Kidney epithelial cell (primary cell): ENCODE data around the gene ISCA2. TPM values are rescaled to one million over a fixed set of nuclear protein-coding genes. Genes with fewer than 3 reads are reported as not detected.

ENCODE experiments used
- DNase-seq: peaks from one replicate; pipeline ENCODE4 v3.0.0-alpha.2; 2010; ENCODE audit warnings: low read depth
- H3K27me3 ChIP-seq: 2 replicates; pipeline ENCODE4 v1.6.0; 2011; ENCODE audit warnings: low read length; ENCODE audit not compliant: control insufficient read depth, insufficient read depth
- H3K36me3 ChIP-seq: 2 replicates; pipeline ENCODE4 v1.5.1; 2011; ENCODE audit warnings: low read length; ENCODE audit not compliant: control insufficient read depth, insufficient read depth
- H3K4me3 ChIP-seq: 2 replicates; pipeline ENCODE4 v1.5.1; 2011; ENCODE audit warnings: low read depth, mild to moderate bottlenecking, control low read depth, low read length
- total RNA-seq: library from RNA; depleted of rRNA; stranded (reverse); fragments of >200 nt; gene quantifications from 2 replicates; pipeline ENCODE4 v1.2.3, GENCODE V29; 2015
- TF ChIP-seq, protein P1 (sequence below): IDR thresholded peaks from 2 replicates; pipeline ENCODE4 v1.5.1; 2011; ENCODE audit warnings: mild to moderate bottlenecking, moderate library complexity, low read length, control low read depth, inconsistent platforms; ENCODE audit not compliant: insufficient read depth, poor library complexity, severe bottlenecking

Gene ISCA2
- total RNA-seq, 1 donor from 2014 or later = 12.1 TPM

DNA sequence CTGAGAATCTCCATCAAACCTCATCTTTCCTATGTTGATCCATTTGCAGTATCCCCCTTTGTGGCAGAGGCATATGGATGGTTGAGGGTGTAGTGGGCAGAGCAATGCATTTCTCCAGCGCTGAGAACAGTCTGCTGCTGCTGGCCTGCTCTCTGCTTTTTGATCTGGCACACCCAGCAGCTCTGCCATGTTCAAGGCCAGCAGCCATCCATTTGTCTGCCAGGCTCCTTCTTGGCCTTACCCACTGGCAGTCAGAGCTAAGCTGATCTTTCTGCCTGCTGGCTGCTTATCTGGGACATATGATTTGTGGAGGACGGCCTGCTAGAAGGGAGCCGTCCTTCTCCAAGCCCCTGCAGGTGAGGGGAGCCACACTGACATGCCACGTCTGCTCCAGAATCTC lies 17.5 kb upstream of the ISCA2 start:
- Histone ChIP-seq H3K27me3 (no peaks in the 10 kb centered on the region), H3K36me3 (peaks cover 5% of the 10 kb centered on the region), H3K4me3 (no peak overlapping the region)
- TF ChIP-seq, protein P1, sequence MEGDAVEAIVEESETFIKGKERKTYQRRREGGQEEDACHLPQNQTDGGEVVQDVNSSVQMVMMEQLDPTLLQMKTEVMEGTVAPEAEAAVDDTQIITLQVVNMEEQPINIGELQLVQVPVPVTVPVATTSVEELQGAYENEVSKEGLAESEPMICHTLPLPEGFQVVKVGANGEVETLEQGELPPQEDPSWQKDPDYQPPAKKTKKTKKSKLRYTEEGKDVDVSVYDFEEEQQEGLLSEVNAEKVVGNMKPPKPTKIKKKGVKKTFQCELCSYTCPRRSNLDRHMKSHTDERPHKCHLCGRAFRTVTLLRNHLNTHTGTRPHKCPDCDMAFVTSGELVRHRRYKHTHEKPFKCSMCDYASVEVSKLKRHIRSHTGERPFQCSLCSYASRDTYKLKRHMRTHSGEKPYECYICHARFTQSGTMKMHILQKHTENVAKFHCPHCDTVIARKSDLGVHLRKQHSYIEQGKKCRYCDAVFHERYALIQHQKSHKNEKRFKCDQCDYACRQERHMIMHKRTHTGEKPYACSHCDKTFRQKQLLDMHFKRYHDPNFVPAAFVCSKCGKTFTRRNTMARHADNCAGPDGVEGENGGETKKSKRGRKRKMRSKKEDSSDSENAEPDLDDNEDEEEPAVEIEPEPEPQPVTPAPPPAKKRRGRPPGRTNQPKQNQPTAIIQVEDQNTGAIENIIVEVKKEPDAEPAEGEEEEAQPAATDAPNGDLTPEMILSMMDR = no peak
- no peak for DNase-seq

GRCh38 chr14:74476607-74477006 lies 17.0 kb upstream of the ISCA2 start:
- no peak for DNase-seq
- TF ChIP-seq, protein P1 = no peak
- peaks cover 5% of the 10 kb centered on the region for H3K36me3 ChIP-seq
- no peak overlapping the region for H3K4me3 ChIP-seq
- H3K27me3 ChIP-seq = no peaks in the 10 kb centered on the region

GRCh38 chr14:74478996-74479635 lies 14.4 kb upstream of the ISCA2 start:
- TF ChIP-seq, protein P1 = peak; percentile 83
- Histone ChIP-seq H3K36me3 (peaks cover 5% of the 10 kb centered on the region), H3K4me3 (no peak overlapping the region), H3K27me3 (no peaks in the 10 kb centered on the region)
- DNase-seq = no peak

DNA sequence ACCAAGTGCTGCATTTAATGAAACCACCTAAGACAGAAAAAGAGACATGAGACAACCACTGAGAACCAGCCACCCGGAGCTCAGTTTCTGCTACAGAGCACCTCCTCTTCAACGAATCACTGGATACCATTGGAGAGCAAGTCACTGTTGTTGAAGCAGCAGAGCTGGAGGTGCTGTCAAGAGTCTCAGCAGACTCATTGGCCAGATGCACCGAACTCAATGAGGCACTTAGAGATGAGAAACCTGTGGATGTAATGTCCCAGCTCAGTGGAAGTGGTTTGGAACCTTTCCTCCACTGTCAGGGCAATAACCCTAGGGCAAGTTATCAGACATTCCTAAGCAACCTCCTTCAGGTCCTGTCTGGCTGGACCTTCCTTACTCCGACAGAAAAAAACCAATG lies 13.5 kb upstream of the ISCA2 start:
- DNase-seq = no peak
- Histone ChIP-seq H3K4me3 (no peak overlapping the region), H3K27me3 (no peaks in the 10 kb centered on the region), H3K36me3 (peaks cover 1% of the 10 kb centered on the region)
- TF ChIP-seq, protein P1 = no peak

- no peak for DNase-seq
- TF ChIP-seq, protein P1 = no peak
- H3K4me3 ChIP-seq = no peak overlapping the region
- H3K27me3 ChIP-seq = no peaks in the 10 kb centered on the region
- H3K36me3 ChIP-seq = peaks cover 1% of the 10 kb centered on the region
These were observed 11.0 kb upstream of the ISCA2 start for GRCh38 chr14:74482571-74482970.

GRCh38 chr14:74483321-74483720 lies 10.2 kb upstream of the ISCA2 start:
- no peak for DNase-seq
- TF ChIP-seq, protein P1 = no peak
- Histone ChIP-seq H3K36me3 (peaks cover 1% of the 10 kb centered on the region), H3K27me3 (no peaks in the 10 kb centered on the region), H3K4me3 (no peak overlapping the region)
